NCI-H146 treated with DMSO at 0.1 percent for 48 hours (cell line): Measurements from ENCODE around the gene DNM3.

Experiments used
- DNase-seq: peaks from one replicate; lab custom pipeline; 2025; ENCODE audit not compliant: unreplicated experiment; lab: John Stamatoyannopoulos, UW

Gene DNM3

DNA sequence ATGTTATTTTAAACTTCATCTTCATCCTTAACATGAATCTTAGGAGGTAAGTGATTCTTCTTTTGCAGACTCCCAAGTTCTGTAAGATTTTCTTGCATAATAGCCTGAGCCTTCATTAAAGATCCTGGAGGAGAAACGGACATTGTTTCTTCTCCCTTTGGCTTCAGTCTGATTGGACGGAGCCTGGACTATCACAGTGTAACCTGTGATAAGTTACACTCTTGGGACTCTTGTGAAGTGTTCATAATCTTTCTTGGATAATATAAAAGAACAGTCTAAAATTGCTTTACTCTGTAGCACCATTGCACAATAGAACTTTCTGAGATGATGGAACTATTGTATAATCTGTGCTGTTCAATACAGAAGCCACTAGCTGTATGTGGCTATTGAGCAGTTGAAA lies 244.8 kb downstream of the DNM3 start:
- DNase-seq: no peak

DNA sequence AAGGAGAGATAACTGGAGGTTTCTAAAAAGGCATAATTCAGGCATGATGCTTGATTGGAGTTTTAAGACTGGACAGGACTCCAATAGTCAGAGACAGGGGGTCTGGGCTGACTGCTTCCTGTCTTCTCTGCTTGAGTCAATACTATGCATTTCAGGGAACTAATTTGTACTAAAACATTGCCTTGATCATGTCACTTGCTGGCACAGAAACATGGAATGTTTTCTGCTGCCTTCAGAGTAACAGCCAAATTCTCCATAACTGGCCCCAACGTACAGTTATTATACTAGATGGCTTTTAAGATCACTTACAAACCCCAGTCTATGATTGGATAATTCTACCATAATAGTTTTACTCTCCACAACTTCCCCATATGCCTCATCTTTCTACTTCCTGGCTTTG lies 247.0 kb downstream of the DNM3 start:
- DNase-seq: no peak

- no peak for DNase-seq
These were observed 248.6 kb downstream of the DNM3 start for GRCh38 chr1:172089768-172090510.

DNA sequence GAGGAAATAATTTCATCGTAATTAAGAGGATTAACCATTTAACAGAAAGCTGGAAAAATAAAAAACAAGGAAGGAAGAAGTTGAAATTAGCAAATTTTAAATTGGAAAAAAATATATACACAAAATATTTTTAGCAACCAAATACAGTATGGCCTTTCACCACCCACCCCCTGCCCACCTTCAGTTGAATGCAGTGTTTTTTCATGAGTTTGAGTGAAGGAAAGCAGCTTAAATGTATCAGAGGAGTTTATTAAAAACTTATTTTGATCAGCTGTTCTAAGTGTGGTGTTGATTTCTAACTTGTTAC lies 249.2 kb downstream of the DNM3 start:
- no peak for DNase-seq

GRCh38 chr1:172095846-172096245 lies 254.5 kb downstream of the DNM3 start:
- DNase-seq: no peak

- DNase-seq: no peak
These were observed 263.9 kb downstream of the DNM3 start for GRCh38 chr1:172105230-172105629.

DNA sequence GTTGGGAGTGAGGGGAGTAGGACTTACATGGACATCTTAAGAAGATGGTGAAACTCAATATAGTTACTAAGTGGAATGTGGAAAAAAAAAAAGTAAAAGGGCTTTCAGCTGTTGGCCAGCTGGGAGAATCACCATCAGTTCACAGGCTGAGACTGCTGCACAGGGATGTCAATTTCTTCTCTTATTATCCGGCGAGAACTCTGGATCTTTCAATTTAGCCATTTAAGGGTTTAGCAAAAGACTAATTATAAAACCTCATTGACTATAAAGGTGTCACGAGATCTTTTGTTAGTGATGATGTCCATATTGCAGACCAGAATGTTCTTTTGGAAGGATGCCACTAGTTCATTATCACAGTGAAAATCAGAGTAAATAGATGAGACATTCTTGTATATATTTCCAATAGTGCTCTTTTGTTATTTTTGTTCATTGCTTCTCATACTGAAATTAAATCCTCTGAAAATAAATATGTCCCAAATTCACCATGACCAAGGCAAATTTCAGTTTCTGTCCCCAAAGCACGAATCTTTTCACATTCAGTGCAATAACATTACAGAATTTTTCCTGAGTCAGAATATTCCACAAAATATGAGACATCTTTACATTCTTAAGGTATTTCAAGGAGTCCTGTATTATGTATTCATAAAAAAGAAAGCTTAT lies 266.1 kb downstream of the DNM3 start:
- DNase-seq: no peak

DNA sequence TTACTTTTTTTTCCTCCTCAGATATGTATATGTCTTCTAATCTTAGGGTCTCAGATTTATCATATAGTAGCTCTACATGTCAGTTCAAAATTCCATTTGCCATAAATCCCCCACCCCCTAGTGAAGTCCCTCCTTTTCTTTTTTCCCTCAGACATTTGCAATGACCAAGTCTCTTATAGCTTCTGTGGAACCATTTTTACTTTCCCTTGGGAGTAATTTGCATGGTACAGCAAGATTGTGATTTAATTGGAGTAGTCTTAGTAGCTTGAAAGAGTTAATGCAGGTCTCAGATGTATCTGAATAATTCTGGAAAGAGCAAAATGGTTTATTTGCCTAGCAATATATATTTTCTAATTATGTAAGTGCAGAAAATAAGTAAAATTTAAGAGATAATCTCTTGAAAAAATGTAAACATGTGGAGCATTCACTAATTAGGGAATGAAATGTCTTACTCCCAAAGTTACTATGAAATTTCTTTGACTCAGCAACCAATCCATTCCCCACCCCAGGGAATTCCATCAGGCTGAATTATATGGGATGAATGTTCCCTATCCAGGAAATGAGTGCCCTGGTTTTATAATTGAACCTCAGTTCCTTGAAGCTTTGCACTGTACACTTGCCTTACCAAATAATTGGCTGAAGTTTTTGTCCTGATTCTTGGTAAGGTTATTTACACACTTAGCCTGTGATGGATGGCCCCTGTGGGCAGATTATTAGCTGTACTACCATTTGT lies 267.0 kb downstream of the DNM3 start:
- DNase-seq: no peak

- no peak for DNase-seq
These were observed 268.1 kb downstream of the DNM3 start for GRCh38 chr1:172109359-172109758.

DNA sequence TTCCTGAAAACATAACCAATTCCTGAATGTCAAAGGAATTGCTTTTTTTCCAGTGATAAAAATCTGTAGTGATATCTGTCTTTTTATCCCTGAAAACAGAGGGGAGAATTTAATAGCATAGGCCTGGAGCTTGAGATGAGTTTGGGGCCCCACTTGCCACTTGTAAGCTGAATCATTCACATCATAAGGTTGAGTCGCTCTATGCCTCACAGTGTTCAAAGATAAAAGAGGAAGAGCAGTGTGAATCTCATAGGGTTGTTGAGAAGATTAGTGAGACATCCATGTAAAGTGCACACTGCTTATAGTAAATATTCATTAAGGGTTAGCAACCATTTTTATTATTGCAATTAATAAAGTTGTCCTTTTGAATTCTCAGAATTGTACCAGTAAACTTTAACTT lies 271.3 kb downstream of the DNM3 start:
- DNase-seq: no peak

DNA sequence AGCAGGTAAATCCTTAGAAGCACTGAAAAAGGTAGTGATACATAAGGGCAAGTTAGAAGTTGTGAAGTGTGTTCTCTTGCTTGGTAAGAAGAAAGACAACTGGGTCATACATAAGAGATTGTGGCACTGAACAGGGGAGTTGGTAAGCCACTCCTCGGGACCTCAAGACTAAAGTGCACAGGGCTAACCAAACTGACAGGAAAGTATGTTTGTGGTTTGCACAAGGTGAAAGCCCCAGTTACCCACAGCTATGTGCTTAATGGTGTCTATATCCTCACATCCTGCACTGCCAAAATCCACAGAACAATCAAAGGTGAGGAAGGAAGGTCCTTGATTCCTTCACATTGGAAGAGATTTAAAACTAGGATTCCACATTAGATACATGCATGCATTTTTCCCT lies 276.5 kb downstream of the DNM3 start:
- no peak for DNase-seq

GRCh38 chr1:172118618-172119017 lies 277.3 kb downstream of the DNM3 start:
- no peak for DNase-seq

DNA sequence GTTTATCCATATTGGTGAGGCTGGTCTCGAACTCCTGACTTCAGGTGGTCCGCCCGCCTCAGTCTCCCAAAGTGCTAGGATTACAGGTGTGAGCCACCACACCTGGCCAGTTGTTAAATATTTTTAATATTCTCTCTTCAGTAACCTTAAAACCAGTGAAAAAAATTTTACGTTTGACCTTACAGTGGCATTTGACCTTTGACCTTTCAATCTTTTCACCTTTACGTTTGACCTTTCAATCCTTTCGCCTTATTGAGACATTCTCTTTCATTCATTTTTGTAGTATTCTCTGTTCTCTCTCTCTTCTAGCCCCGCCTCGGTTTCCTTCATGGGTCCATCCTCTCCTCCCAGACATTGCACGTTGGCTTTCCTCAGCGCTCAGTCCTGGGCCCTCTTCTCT lies 277.9 kb downstream of the DNM3 start:
- DNase-seq: no peak

GRCh38 chr1:172120381-172120780 lies 279.1 kb downstream of the DNM3 start:
- no peak for DNase-seq

DNA sequence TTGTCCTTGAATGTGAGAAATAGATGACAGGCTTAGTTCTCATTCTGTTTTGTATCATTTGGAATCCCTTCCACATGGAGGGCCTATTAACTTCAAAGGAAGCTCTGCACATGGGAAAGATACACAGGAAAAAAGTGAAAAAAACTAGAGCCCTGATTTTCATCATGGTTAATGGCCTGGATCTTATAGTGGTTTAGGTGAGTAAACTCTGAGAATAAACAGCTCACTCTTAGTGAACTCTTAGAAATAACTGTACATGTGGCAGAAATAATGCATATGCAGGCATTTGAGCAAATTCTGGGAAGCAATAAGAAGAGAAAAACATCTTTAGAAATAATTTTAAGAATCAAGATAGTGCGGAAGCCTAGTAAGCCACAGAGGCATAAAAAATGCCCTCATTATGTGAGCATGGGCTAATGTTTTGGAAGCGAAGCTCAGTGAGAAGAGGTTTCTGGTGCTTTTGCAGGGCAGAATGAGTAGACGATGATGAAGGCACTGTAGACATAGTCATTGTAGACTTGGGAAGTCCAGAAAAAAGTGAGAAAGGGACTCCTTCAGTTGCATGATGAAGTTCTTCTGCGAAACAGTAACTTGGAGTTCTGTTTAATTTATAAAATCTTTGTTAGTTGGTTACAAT lies 279.9 kb downstream of the DNM3 start:
- DNase-seq: no peak

DNA sequence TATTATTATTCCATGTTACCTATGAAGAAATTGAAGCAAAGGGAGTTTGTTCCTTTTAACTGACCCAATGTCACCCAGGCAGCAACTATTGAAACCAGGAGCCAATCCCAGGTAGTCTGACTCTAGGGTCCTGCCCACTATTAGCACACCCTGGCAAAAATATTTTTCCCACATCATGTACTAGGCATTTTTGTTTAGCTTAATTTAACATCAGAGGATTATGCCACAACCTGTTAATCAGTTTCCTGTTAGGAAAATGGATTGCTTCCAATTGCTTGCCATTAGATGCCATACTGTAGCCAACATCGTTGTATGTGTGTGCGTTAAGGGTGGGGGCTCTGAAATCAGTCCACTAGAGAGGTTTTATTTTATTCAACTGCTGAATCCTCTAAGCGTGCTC lies 281.1 kb downstream of the DNM3 start:
- no peak for DNase-seq

DNA sequence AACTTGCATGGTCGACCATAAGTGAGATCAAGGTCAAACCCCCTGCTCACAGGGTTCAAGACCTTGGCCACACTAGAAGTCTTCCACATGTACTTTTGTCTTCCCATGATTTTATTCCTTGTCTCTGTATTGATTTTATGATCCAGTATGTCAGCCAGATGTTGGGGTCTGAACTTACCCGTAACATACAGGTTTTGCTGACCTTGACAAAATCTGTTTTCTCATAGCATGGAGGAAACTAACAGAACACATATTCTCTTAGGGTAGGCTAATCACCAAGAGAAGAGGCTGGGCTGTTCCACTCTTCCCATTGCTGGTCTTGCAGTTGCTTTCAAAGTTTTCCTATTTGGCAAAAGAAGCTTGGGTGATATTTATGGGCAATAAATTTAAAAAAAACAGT lies 284.0 kb downstream of the DNM3 start:
- DNase-seq: no peak

GRCh38 chr1:172125812-172126430 lies 284.6 kb downstream of the DNM3 start:
- DNase-seq: no peak

- DNase-seq: no peak
These were observed 291.5 kb downstream of the DNM3 start for GRCh38 chr1:172132836-172133235.

- DNase-seq: no peak
These were observed 292.9 kb downstream of the DNM3 start for GRCh38 chr1:172134087-172134731.

- DNase-seq: no peak
These were observed 293.9 kb downstream of the DNM3 start for GRCh38 chr1:172135076-172135672.
